ENCODE results near the gene SLC22A23. TPM values are rescaled to one million over a fixed set of nuclear protein-coding genes. Genes with fewer than 3 reads are reported as not detected.
"Not testable (repeated sequence)": the region's sequence is repeated elsewhere in the genome, so short reads cannot be mapped to it uniquely, and the experiment has no call there.

Gene SLC22A23
- polyA plus RNA-seq, 1 donor (not counting 4 experiments of a cell fraction or from before 2014, with no cell fraction given) = 4.3 TPM

DNA sequence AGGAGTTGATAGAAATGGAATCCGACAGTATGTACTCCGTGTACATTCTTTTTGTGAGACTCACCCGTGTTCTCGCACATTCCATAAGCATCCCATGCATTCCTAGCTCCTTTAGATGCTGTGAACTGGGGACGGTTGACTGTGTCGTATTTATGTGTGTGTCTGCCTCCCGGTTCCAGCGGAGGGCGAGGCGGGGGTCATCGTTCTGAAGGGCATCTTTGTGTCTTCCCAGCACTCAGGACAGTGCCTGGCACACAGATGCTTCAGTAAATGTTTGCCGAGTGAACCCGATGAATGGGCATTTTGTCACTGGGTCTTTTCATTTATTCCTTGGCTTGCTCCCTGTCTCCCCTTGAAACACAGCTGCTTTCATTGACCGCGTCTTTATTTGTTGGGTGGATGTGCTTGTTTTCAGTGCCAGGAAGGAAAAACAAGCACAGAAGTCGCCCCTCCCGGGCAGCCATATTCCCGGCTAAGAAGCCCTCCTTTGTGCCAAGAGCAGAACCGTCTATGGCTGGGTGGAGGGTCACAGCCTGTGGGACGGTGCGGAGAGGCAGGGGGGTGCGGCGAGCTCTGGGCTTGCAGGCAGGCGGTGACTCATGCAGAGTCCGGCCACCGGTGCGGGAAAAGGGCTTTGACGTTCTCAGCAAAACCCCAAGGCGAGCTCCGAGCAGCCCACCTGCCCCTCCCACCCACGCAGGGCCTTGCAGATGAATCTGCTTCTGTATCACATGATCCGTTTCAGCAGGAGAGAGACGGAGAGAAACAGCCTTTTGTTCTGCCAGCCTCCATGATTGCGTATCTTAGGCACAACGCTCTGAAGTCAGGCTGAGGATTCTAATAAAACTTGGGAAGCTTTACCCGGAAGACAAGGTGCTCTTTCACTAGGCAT, 209.3 kb downstream of the SLC22A23 start:
- no peak for TF ChIP-seq CTCF (optimal IDR thresholded peaks at IDR 0.05 in 1 of 3, IDR thresholded peaks at IDR 0.05 in 1 of 3, conservative IDR thresholded peaks at IDR 0.05 in 1 of 3; ENCODE audit: extremely low read depth in 1 of 3, insufficient read depth in 2 of 3, low read length in 3 of 3)
- TF ChIP-seq EZH2 (IDR thresholded peaks at IDR 0.05; ENCODE audit: low read length) = no peak
- dilution Hi-C loops (cut with MboI; ENCODE audit: extremely low pct_ligation_motif_present, low sequenced_read_pairs) = no loop called here
- Histone ChIP-seq H3K9me3 (ENCODE audit: control insufficient read depth, low read depth, low read length) (no peaks in the 10 kb centered on the region), H3K27ac (ENCODE audit: control insufficient read depth, insufficient read depth, low read length) (no peak overlapping the region), H3K4me1 (ENCODE audit: control insufficient read depth, extremely low read depth, insufficient read depth, low read length) (peaks cover 16% of the 10 kb centered on the region), H3K4me3 (ENCODE audit: control insufficient read depth in 2 of 3, extremely low read depth in 1 of 3, insufficient read depth in 2 of 3, low read depth in 1 of 3, low read length in 3 of 3) (no peak overlapping the region), H3K9ac (ENCODE audit: control insufficient read depth, extremely low read depth, insufficient read depth, low read length) (no peak overlapping the region), H3K9me1 (ENCODE audit: control insufficient read depth, extremely low read depth, insufficient read depth, low read length) (no peaks in the 10 kb centered on the region), H3K27me3 (ENCODE audit: control insufficient read depth, extremely low read depth, insufficient read depth, low read length) (peaks cover 8% of the 10 kb centered on the region), H3K36me3 (ENCODE audit: control insufficient read depth in 2 of 2, extremely low read depth in 1 of 2, insufficient read depth in 2 of 2, low read length in 2 of 2) (no peaks in the 10 kb centered on the region), H2AFZ (ENCODE audit: control insufficient read depth, low read length) (no peak overlapping the region), H3K4me2 (ENCODE audit: control insufficient read depth, extremely low read depth, insufficient read depth, low read depth, low read length) (peak overlapping the region; percentile 59), H3K79me2 (ENCODE audit: control insufficient read depth, insufficient read depth, low read length) (no peaks in the 10 kb centered on the region), H4K20me1 (ENCODE audit: control insufficient read depth, extremely low read depth, insufficient read depth, low read length) (no peaks in the 10 kb centered on the region)
- FAIRE-seq = no peak
- DNase-seq (ENCODE audit: low read depth, low spot score) = no peak

GRCh38 chr6:3245216-3245615, 211.6 kb downstream of the SLC22A23 start:
- Histone ChIP-seq H3K9me1 (ENCODE audit: control insufficient read depth, extremely low read depth, insufficient read depth, low read length) (no peaks in the 10 kb centered on the region), H3K4me2 (ENCODE audit: control insufficient read depth, extremely low read depth, insufficient read depth, low read depth, low read length) (no peak overlapping the region), H3K4me1 (ENCODE audit: control insufficient read depth, extremely low read depth, insufficient read depth, low read length) (peaks cover 7% of the 10 kb centered on the region), H4K20me1 (ENCODE audit: control insufficient read depth, extremely low read depth, insufficient read depth, low read length) (no peaks in the 10 kb centered on the region), H3K27ac (ENCODE audit: control insufficient read depth, insufficient read depth, low read length) (no peak overlapping the region), H2AFZ (ENCODE audit: control insufficient read depth, low read length) (no peak overlapping the region), H3K79me2 (ENCODE audit: control insufficient read depth, insufficient read depth, low read length) (no peaks in the 10 kb centered on the region), H3K9ac (ENCODE audit: control insufficient read depth, extremely low read depth, insufficient read depth, low read length) (no peak overlapping the region), H3K27me3 (ENCODE audit: control insufficient read depth, extremely low read depth, insufficient read depth, low read length) (peaks cover 13% of the 10 kb centered on the region), H3K9me3 (ENCODE audit: control insufficient read depth, low read depth, low read length) (no peaks in the 10 kb centered on the region), H3K36me3 (ENCODE audit: control insufficient read depth in 2 of 2, extremely low read depth in 1 of 2, insufficient read depth in 2 of 2, low read length in 2 of 2) (no peaks in the 10 kb centered on the region), H3K4me3 (ENCODE audit: control insufficient read depth in 2 of 3, extremely low read depth in 1 of 3, insufficient read depth in 2 of 3, low read depth in 1 of 3, low read length in 3 of 3) (no peak overlapping the region)
- TF ChIP-seq CTCF (optimal IDR thresholded peaks at IDR 0.05 in 1 of 3, IDR thresholded peaks at IDR 0.05 in 1 of 3, conservative IDR thresholded peaks at IDR 0.05 in 1 of 3; ENCODE audit: extremely low read depth in 1 of 3, insufficient read depth in 2 of 3, low read length in 3 of 3) (no peak), EZH2 (IDR thresholded peaks at IDR 0.05; ENCODE audit: low read length) (no peak)
- dilution Hi-C loops (cut with MboI; ENCODE audit: extremely low pct_ligation_motif_present, low sequenced_read_pairs) = no loop called here
- no peak for FAIRE-seq
- DNase-seq (ENCODE audit: low read depth, low spot score) = no peak

DNA sequence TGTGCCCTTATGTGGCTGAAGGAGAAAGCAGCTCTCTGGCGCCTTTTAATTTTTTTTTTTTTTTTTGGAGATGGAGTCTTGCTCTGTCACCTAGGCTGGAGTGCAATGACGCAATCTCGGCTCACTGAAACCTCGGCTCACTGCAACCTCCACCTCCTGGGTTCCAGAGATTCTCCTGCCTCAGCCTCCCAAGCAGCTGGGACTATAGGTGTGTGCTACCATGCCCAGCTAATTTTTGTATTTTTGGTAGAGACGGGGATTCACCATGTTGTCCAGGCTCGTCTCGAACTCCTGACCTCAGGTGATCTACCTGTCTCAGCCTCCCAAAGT, 212.1 kb downstream of the SLC22A23 start:
- FAIRE-seq; H3K4me1 ChIP-seq (ENCODE audit: control insufficient read depth, extremely low read depth, insufficient read depth, low read length); H3K27ac ChIP-seq (ENCODE audit: control insufficient read depth, insufficient read depth, low read length); H3K79me2 ChIP-seq (ENCODE audit: control insufficient read depth, insufficient read depth, low read length); H3K4me2 ChIP-seq (ENCODE audit: control insufficient read depth, extremely low read depth, insufficient read depth, low read depth, low read length); H3K4me3 ChIP-seq (ENCODE audit: control insufficient read depth in 2 of 3, extremely low read depth in 1 of 3, insufficient read depth in 2 of 3, low read depth in 1 of 3, low read length in 3 of 3); dilution Hi-C loops (cut with MboI; ENCODE audit: extremely low pct_ligation_motif_present, low sequenced_read_pairs); H3K9me1 ChIP-seq (ENCODE audit: control insufficient read depth, extremely low read depth, insufficient read depth, low read length); H3K9ac ChIP-seq (ENCODE audit: control insufficient read depth, extremely low read depth, insufficient read depth, low read length); H3K36me3 ChIP-seq (ENCODE audit: control insufficient read depth in 2 of 2, extremely low read depth in 1 of 2, insufficient read depth in 2 of 2, low read length in 2 of 2); H3K9me3 ChIP-seq (ENCODE audit: control insufficient read depth, low read depth, low read length); DNase-seq (ENCODE audit: low read depth, low spot score); H4K20me1 ChIP-seq (ENCODE audit: control insufficient read depth, extremely low read depth, insufficient read depth, low read length); H2AFZ ChIP-seq (ENCODE audit: control insufficient read depth, low read length): not testable (repeated sequence)
- peaks cover 14% of the 10 kb centered on the region for H3K27me3 ChIP-seq (ENCODE audit: control insufficient read depth, extremely low read depth, insufficient read depth, low read length)

All from keratinocyte (primary cell).